ENCODE measurements around the gene RFPL2. TPM values are rescaled to one million over a fixed set of nuclear protein-coding genes. Genes with fewer than 3 reads are reported as not detected.

The RFPL2 gene
- polyA plus RNA-seq, 1 donor = 0.21 TPM

GRCh38 chr22:32232191-32232830 is 27.4 kb upstream of the RFPL2 start:
- no peak for DNase-seq
- Histone ChIP-seq H3K9me3 (ENCODE audit: control insufficient read depth, low read depth, low read length) (no peaks in the 10 kb centered on the region), H3K36me3 (ENCODE audit: control insufficient read depth, insufficient read depth, low read length) (no peaks in the 10 kb centered on the region), H3K4me3 (ENCODE audit: low read length) (no peak overlapping the region), H3K27me3 (ENCODE audit: control insufficient read depth, insufficient read depth, low read length) (no peaks in the 10 kb centered on the region), H3K4me1 (ENCODE audit: control insufficient read depth, insufficient read depth, low read length) (no peaks in the 10 kb centered on the region), H3K27ac (ENCODE audit: low read length) (no peak overlapping the region)
- WGBS (ENCODE audit: insufficient coverage, low lambda C conversion rate) = 100% methylated on average over 1 of the region's 5 CpGs

DNA sequence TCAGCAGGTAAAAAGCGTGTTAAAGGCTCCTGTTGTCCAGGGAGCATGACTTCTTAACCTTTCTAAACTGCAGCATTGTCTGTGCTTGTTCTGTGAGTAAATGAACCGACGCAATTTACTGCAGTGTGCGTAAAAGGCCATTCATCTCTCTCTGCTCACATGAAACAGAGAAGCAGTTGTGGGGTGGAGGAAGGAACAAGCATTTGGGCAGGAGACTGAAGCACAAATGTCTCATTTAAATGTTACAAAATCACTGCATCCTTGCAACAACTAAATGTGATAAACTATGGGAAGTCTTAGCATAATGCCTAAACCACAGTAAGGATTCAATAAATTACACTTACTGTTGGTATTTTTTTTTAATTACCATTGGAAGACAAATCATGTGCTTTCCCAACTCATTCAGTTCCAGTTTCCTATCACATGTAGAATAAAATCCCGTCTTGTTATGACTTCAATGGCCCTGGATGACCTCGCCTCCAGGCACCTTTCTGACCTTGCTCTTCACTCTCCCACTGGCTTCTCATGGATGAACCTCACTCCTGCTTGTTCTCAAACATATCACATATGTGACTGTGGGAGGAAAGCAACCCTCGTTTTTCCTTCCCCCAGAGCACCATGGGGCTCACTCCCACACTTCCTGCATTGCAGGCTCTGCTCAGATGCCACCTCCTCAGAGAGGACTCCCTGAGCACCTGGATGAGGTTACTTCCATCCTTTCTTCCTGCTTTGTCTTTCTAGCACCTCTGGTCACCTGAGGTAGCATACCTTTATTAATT is 21.6 kb upstream of the RFPL2 start:
- Histone ChIP-seq H3K4me1 (ENCODE audit: control insufficient read depth, insufficient read depth, low read length) (no peaks in the 10 kb centered on the region), H3K36me3 (ENCODE audit: control insufficient read depth, insufficient read depth, low read length) (no peaks in the 10 kb centered on the region), H3K27ac (ENCODE audit: low read length) (no peak overlapping the region), H3K27me3 (ENCODE audit: control insufficient read depth, insufficient read depth, low read length) (no peaks in the 10 kb centered on the region), H3K9me3 (ENCODE audit: control insufficient read depth, low read depth, low read length) (no peaks in the 10 kb centered on the region), H3K4me3 (ENCODE audit: low read length) (no peak overlapping the region)
- DNase-seq = no peak
- WGBS (ENCODE audit: insufficient coverage, low lambda C conversion rate) = 60% methylated on average over 2 of the region's 7 CpGs

GRCh38 chr22:32222991-32223390 is 18.1 kb upstream of the RFPL2 start:
- Histone ChIP-seq H3K27me3 (ENCODE audit: control insufficient read depth, insufficient read depth, low read length) (no peaks in the 10 kb centered on the region), H3K36me3 (ENCODE audit: control insufficient read depth, insufficient read depth, low read length) (no peaks in the 10 kb centered on the region), H3K9me3 (ENCODE audit: control insufficient read depth, low read depth, low read length) (no peaks in the 10 kb centered on the region), H3K4me1 (ENCODE audit: control insufficient read depth, insufficient read depth, low read length) (no peaks in the 10 kb centered on the region), H3K27ac (ENCODE audit: low read length) (no peak overlapping the region), H3K4me3 (ENCODE audit: low read length) (no peak overlapping the region)
- DNase-seq = no peak
- WGBS (ENCODE audit: insufficient coverage, low lambda C conversion rate) = 88% methylated on average over 1 of the region's 1 CpG

GRCh38 chr22:32219026-32219425 is 14.2 kb upstream of the RFPL2 start:
- no peaks in the 10 kb centered on the region for H3K9me3 ChIP-seq (ENCODE audit: control insufficient read depth, low read depth, low read length)
- no peak overlapping the region for H3K4me3 ChIP-seq (ENCODE audit: low read length)
- WGBS (ENCODE audit: insufficient coverage, low lambda C conversion rate) = 100% methylated on average over 1 of the region's 3 CpGs
- no peaks in the 10 kb centered on the region for H3K4me1 ChIP-seq (ENCODE audit: control insufficient read depth, insufficient read depth, low read length)
- H3K27ac ChIP-seq (ENCODE audit: low read length) = no peak overlapping the region
- H3K27me3 ChIP-seq (ENCODE audit: control insufficient read depth, insufficient read depth, low read length) = no peaks in the 10 kb centered on the region
- no peak for DNase-seq
- no peaks in the 10 kb centered on the region for H3K36me3 ChIP-seq (ENCODE audit: control insufficient read depth, insufficient read depth, low read length)

DNA sequence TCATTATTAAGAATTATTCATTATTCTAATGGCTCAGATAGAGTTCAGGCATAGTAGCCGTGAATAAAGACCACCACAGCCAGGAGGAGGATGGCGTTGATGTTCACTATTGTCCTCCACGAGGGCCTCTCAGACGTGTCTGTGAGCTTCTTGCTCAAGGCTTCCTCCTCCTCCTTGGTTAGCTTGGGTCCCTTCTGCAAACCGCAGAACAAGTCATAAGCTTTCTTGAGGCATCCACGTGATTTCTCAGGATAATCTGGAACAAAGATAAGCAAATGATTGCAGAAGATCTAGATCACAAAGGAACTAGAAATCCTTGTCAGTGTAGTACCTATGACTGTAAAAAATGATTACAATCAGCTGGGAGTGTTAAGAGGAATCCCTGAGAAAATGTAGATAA is 13.6 kb upstream of the RFPL2 start:
- no peaks in the 10 kb centered on the region for H3K36me3 ChIP-seq (ENCODE audit: control insufficient read depth, insufficient read depth, low read length)
- H3K9me3 ChIP-seq (ENCODE audit: control insufficient read depth, low read depth, low read length) = no peaks in the 10 kb centered on the region
- no peak for DNase-seq
- H3K27ac ChIP-seq (ENCODE audit: low read length) = no peak overlapping the region
- no peaks in the 10 kb centered on the region for H3K27me3 ChIP-seq (ENCODE audit: control insufficient read depth, insufficient read depth, low read length)
- no peaks in the 10 kb centered on the region for H3K4me1 ChIP-seq (ENCODE audit: control insufficient read depth, insufficient read depth, low read length)
- WGBS (ENCODE audit: insufficient coverage, low lambda C conversion rate) = 100% methylated on average over 2 of the region's 6 CpGs
- H3K4me3 ChIP-seq (ENCODE audit: low read length) = no peak overlapping the region

GRCh38 chr22:32217465-32217864 is 12.6 kb upstream of the RFPL2 start:
- H3K4me3 ChIP-seq (ENCODE audit: low read length) = no peak overlapping the region
- H3K27ac ChIP-seq (ENCODE audit: low read length) = no peak overlapping the region
- no peaks in the 10 kb centered on the region for H3K36me3 ChIP-seq (ENCODE audit: control insufficient read depth, insufficient read depth, low read length)
- no peaks in the 10 kb centered on the region for H3K4me1 ChIP-seq (ENCODE audit: control insufficient read depth, insufficient read depth, low read length)
- 90% methylated on average over 2 of the region's 2 CpGs for WGBS (ENCODE audit: insufficient coverage, low lambda C conversion rate)
- no peak for DNase-seq
- H3K27me3 ChIP-seq (ENCODE audit: control insufficient read depth, insufficient read depth, low read length) = no peaks in the 10 kb centered on the region
- H3K9me3 ChIP-seq (ENCODE audit: control insufficient read depth, low read depth, low read length) = no peaks in the 10 kb centered on the region

DNA sequence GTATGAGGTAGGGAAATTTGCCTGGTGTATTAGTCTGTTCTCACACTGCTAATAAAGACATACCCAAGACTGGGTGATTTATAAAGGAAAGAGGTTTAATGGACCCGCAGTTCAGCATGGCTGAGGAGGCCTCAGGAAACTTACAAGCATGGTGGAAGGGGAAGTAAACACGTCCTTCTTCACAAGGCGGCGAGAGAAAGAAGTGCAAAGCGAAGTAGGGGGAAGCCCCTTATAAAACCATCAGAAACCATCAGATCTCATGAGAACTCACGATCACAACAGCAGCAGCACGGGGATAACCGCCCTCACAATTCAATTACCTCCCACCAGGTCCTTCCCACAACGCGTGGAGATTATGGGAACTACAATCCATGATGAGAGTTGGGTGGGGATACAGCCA is 12.0 kb upstream of the RFPL2 start:
- Histone ChIP-seq H3K4me1 (ENCODE audit: control insufficient read depth, insufficient read depth, low read length) (no peaks in the 10 kb centered on the region), H3K27me3 (ENCODE audit: control insufficient read depth, insufficient read depth, low read length) (no peaks in the 10 kb centered on the region), H3K4me3 (ENCODE audit: low read length) (no peak overlapping the region), H3K27ac (ENCODE audit: low read length) (no peak overlapping the region), H3K36me3 (ENCODE audit: control insufficient read depth, insufficient read depth, low read length) (no peaks in the 10 kb centered on the region), H3K9me3 (ENCODE audit: control insufficient read depth, low read depth, low read length) (no peaks in the 10 kb centered on the region)
- DNase-seq = no peak
- 94% methylated on average over 6 of the region's 10 CpGs for WGBS (ENCODE audit: insufficient coverage, low lambda C conversion rate)

DNA sequence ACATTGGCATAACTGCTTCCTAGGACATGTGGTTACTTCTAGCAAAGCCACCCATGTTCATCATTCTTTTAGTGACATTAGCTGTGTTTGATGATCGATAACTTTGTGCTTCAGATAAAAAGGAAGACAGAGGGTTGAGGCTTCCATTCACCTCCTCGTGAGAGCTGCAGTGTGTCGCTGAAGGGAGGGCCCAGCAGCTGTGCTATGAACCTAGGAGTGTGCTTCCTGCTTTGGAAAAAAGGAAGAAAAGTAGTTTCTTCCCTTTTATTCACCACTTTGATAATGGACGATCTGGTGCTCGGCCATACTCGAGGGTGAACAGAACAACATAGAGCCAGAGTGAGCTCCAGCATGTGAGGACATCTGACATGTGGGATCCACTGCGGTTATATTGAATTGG is 6.1 kb upstream of the RFPL2 start:
- no peak for DNase-seq
- Histone ChIP-seq H3K4me1 (ENCODE audit: control insufficient read depth, insufficient read depth, low read length) (no peaks in the 10 kb centered on the region), H3K9me3 (ENCODE audit: control insufficient read depth, low read depth, low read length) (no peaks in the 10 kb centered on the region), H3K27ac (ENCODE audit: low read length) (no peak overlapping the region), H3K36me3 (ENCODE audit: control insufficient read depth, insufficient read depth, low read length) (no peaks in the 10 kb centered on the region), H3K27me3 (ENCODE audit: control insufficient read depth, insufficient read depth, low read length) (no peaks in the 10 kb centered on the region), H3K4me3 (ENCODE audit: low read length) (no peak overlapping the region)
- WGBS (ENCODE audit: insufficient coverage, low lambda C conversion rate) = 60% methylated on average over 1 of the region's 7 CpGs

DNA sequence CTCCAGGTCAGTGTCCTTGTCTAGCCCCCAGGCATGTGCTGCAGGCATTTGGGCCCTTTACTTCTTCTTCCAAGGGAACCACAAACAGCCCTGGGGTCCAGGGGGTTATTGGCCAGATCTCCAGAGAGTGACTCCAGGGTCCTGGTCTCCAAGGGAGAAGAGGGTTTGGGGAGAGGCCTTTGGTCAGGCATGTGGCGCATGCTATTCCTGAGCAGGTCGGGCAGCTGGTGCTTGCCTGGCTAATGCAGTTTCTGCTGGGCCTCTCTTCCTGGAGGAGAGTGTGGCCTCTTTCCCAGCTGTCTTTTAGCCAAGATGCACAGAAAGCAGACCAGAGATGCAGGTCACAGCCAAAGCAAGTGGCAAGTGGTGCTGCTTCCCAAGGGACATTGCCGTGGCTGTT is 3.8 kb upstream of the RFPL2 start:
- no peaks in the 10 kb centered on the region for H3K4me1 ChIP-seq (ENCODE audit: control insufficient read depth, insufficient read depth, low read length)
- peaks cover 5% of the 10 kb centered on the region for H3K27me3 ChIP-seq (ENCODE audit: control insufficient read depth, insufficient read depth, low read length)
- no peak overlapping the region for H3K27ac ChIP-seq (ENCODE audit: low read length)
- no CpG with 5 or more reads among the region's 3 CpGs for WGBS (ENCODE audit: insufficient coverage, low lambda C conversion rate)
- H3K9me3 ChIP-seq (ENCODE audit: control insufficient read depth, low read depth, low read length) = no peaks in the 10 kb centered on the region
- H3K4me3 ChIP-seq (ENCODE audit: low read length) = no peak overlapping the region
- no peaks in the 10 kb centered on the region for H3K36me3 ChIP-seq (ENCODE audit: control insufficient read depth, insufficient read depth, low read length)
- no peak for DNase-seq

- WGBS (ENCODE audit: insufficient coverage, low lambda C conversion rate) = no CpG with 5 or more reads among the region's 4 CpGs
- no peaks in the 10 kb centered on the region for H3K9me3 ChIP-seq (ENCODE audit: control insufficient read depth, low read depth, low read length)
- peaks cover 12% of the 10 kb centered on the region for H3K27me3 ChIP-seq (ENCODE audit: control insufficient read depth, insufficient read depth, low read length)
- no peak overlapping the region for H3K27ac ChIP-seq (ENCODE audit: low read length)
- no peak overlapping the region for H3K4me3 ChIP-seq (ENCODE audit: low read length)
- DNase-seq = no peak
- no peaks in the 10 kb centered on the region for H3K36me3 ChIP-seq (ENCODE audit: control insufficient read depth, insufficient read depth, low read length)
- peaks cover 2% of the 10 kb centered on the region for H3K4me1 ChIP-seq (ENCODE audit: control insufficient read depth, insufficient read depth, low read length)
Measured at GRCh38 chr22:32207971-32208480, 3.2 kb upstream of the RFPL2 start.

Measured in large intestine (tissue), 3 donors.